ENCODE measurements around the gene THRAP3. TPM values are rescaled to one million over a fixed set of nuclear protein-coding genes. Genes with fewer than 3 reads are reported as not detected.

THRAP3 gene
- total RNA-seq, 4 donors from 2014 or later = 90.3 to 116 (median 104) TPM

- no peak overlapping the region for H3K4me3 ChIP-seq
- TF ChIP-seq EP300 (IDR thresholded peaks at IDR 0.05) = no peak
- no peak for TF ChIP-seq POLR2A (IDR thresholded peaks at IDR 0.05; ENCODE audit: low read depth)
- TF ChIP-seq CTCF (IDR thresholded peaks at IDR 0.05) = no peak
- no peak for TF ChIP-seq POLR2AphosphoS5 (IDR thresholded peaks at IDR 0.05)
- no peaks in the 10 kb centered on the region for H3K36me3 ChIP-seq
- intact Hi-C loops (cut with DNase I) = no loop called here
- H3K4me1 ChIP-seq = peaks cover 7 to 18% (median 11%) of the 10 kb centered on the region in 4 donors
- WGBS = 81% methylated on average over 6 of the region's 9 CpGs
- no peak overlapping the region for H3K27ac ChIP-seq (replicated peaks in 1 of 4)
- no peak for DNase-seq (ENCODE audit: extremely low spot score)
- H3K27me3 ChIP-seq = no peaks in the 10 kb centered on the region
- H3K9me3 ChIP-seq = no peaks in the 10 kb centered on the region
Measured at GRCh38 chr1:36329817-36330216, 105.6 kb downstream of the THRAP3 start.

- WGBS = 91% methylated on average over 15 of the region's 15 CpGs
- Histone ChIP-seq H3K4me1 (peaks cover 7 to 18% (median 11%) of the 10 kb centered on the region in 4 donors), H3K9me3 (no peaks in the 10 kb centered on the region), H3K36me3 (no peaks in the 10 kb centered on the region), H3K4me3 (no peak overlapping the region), H3K27me3 (no peaks in the 10 kb centered on the region), H3K27ac (replicated peaks in 1 of 4) (no peak overlapping the region)
- no peak for DNase-seq (ENCODE audit: extremely low spot score)
- intact Hi-C loops (cut with DNase I) = no loop called here
- TF ChIP-seq POLR2AphosphoS5 (IDR thresholded peaks at IDR 0.05) (no peak), CTCF (IDR thresholded peaks at IDR 0.05) (no peak), EP300 (IDR thresholded peaks at IDR 0.05) (no peak), POLR2A (IDR thresholded peaks at IDR 0.05; ENCODE audit: low read depth) (no peak)
Measured at GRCh38 chr1:36330940-36331339, 106.7 kb downstream of the THRAP3 start.

- peaks cover 9 to 18% (median 14%) of the 10 kb centered on the region in 4 donors for H3K4me1 ChIP-seq
- intact Hi-C loops (cut with DNase I) = no loop called here
- no peak overlapping the region for H3K4me3 ChIP-seq
- WGBS = 86% methylated on average over 6 of the region's 6 CpGs
- TF ChIP-seq CTCF (IDR thresholded peaks at IDR 0.05) (no peak), EP300 (IDR thresholded peaks at IDR 0.05) (no peak), POLR2AphosphoS5 (IDR thresholded peaks at IDR 0.05) (no peak), POLR2A (IDR thresholded peaks at IDR 0.05; ENCODE audit: low read depth) (no peak)
- H3K27me3 ChIP-seq = no peaks in the 10 kb centered on the region
- no peak for DNase-seq (ENCODE audit: extremely low spot score)
- no peaks in the 10 kb centered on the region for H3K9me3 ChIP-seq
- H3K36me3 ChIP-seq = peaks cover 6 to 37% (median 27%) of the 10 kb centered on the region in 4 donors
- no peak overlapping the region for H3K27ac ChIP-seq (replicated peaks in 1 of 4)
Measured at GRCh38 chr1:36337830-36338229, 113.6 kb downstream of the THRAP3 start.

- DNase-seq (ENCODE audit: extremely low spot score) = no peak
- Histone ChIP-seq H3K36me3 (peaks cover 6 to 50% (median 40%) of the 10 kb centered on the region in 4 donors), H3K4me3 (no peak overlapping the region), H3K4me1 (peaks cover 14 to 24% (median 19%) of the 10 kb centered on the region in 4 donors), H3K27me3 (no peaks in the 10 kb centered on the region), H3K9me3 (no peaks in the 10 kb centered on the region), H3K27ac (replicated peaks in 1 of 4) (no peak overlapping the region)
- 84% methylated on average over 6 of the region's 7 CpGs for WGBS
- intact Hi-C loops (cut with DNase I) = no loop called here
- TF ChIP-seq POLR2AphosphoS5 (IDR thresholded peaks at IDR 0.05) (no peak), EP300 (IDR thresholded peaks at IDR 0.05) (no peak)
Measured at GRCh38 chr1:36339215-36339614, 115.0 kb downstream of the THRAP3 start.

GRCh38 chr1:36339615-36340014 is 115.4 kb downstream of the THRAP3 start:
- intact Hi-C loops (cut with DNase I) = no loop called here

More at GRCh38 chr1:36339615-36340014, 115.4 kb downstream of the THRAP3 start:
- Histone ChIP-seq H3K36me3 (peaks cover 6 to 54% (median 44%) of the 10 kb centered on the region in 4 donors), H3K27me3 (no peaks in the 10 kb centered on the region), H3K9me3 (no peaks in the 10 kb centered on the region), H3K27ac (replicated peaks in 1 of 4) (no peak overlapping the region), H3K4me1 (peaks cover 14 to 24% (median 19%) of the 10 kb centered on the region in 4 donors), H3K4me3 (no peak overlapping the region)
- 81% methylated on average over 6 of the region's 9 CpGs for WGBS
- TF ChIP-seq CTCF (IDR thresholded peaks at IDR 0.05) = no peak
- DNase-seq (ENCODE audit: extremely low spot score) = no peak

All from esophagus muscularis mucosa (tissue), 4 donors.